HFFc6 (cell line): ENCODE results near the gene DPYSL5. TPM values are rescaled to one million over a fixed set of nuclear protein-coding genes. Genes with fewer than 3 reads are reported as not detected.

Source experiments
- DNase-seq: peaks from one replicate; pipeline ENCODE4 v3.0.0-alpha.2; 2018
- H3K27ac Mint-ChIP-seq: 2 replicates; pipeline ENCODE4 v1.8.0; 2020; ENCODE audit warnings: mild to moderate bottlenecking, mixed read lengths
- H3K27me3 Mint-ChIP-seq: 2 replicates; pipeline ENCODE4 v1.8.0; 2021; ENCODE audit warnings: mild to moderate bottlenecking, moderate library complexity, mixed read lengths; ENCODE audit not compliant: insufficient read depth
- H3K36me3 Mint-ChIP-seq: 2 replicates; pipeline ENCODE4 v1.8.0; 2021; ENCODE audit warnings: low read depth, mixed read lengths
- H3K4me1 Mint-ChIP-seq: 2 replicates; pipeline ENCODE4 v1.8.0; 2020; ENCODE audit warnings: low read depth, mixed read lengths
- H3K4me3 Mint-ChIP-seq: 2 replicates; pipeline ENCODE4 v1.8.0; 2020; ENCODE audit warnings: mild to moderate bottlenecking, moderate library complexity, mixed read lengths
- H3K9me3 Mint-ChIP-seq: 2 replicates; pipeline ENCODE4 v1.8.0; 2020; ENCODE audit warnings: mild to moderate bottlenecking, mixed read lengths
- CTCF ChIP-seq: fragments of 200-600 bp; sonication (generic); IDR thresholded peaks from 2 replicates; pipeline ENCODE4 v1.5.0; 2021; ENCODE audit warnings: antibody characterized with exemption, mild to moderate bottlenecking
- total RNA-seq, 6 experiments: library from RNA; stranded (reverse); fragmentation: NEBNext Ultra II Directional; extraction: Animal tissue kit (Norgen Biotek cat#: 25700); gene quantifications; 2 replicates in 1 of 6; 3 replicates in 5 of 6; pipeline ENCODE4 v1.2.3, GENCODE V29; 2021

Gene DPYSL5
- total RNA-seq, 6 experiments from 2014 or later, result not detected

- Mint-ChIP-seq H3K4me3 (no peak overlapping the region), H3K27me3 (peaks cover 28% of the 10 kb centered on the region), H3K4me1 (no peaks in the 10 kb centered on the region), H3K9me3 (peaks cover 5% of the 10 kb centered on the region; the same call in 1 of the 2 replicates), H3K27ac (no peak overlapping the region), H3K36me3 (no peaks in the 10 kb centered on the region; the same call in 1 of the 2 replicates)
- DNase-seq, result no peak
- no peak for TF ChIP-seq CTCF
These were observed 51.7 kb downstream of the DPYSL5 start for GRCh38 chr2:26899500-26900164.

- Mint-ChIP-seq H3K9me3 (no peaks in the 10 kb centered on the region), H3K36me3 (no peaks in the 10 kb centered on the region; the same call in 1 of the 2 replicates), H3K27me3 (peaks cover 39% of the 10 kb centered on the region), H3K4me3 (no peak overlapping the region), H3K27ac (no peak overlapping the region), H3K4me1 (no peaks in the 10 kb centered on the region)
- TF ChIP-seq CTCF, result no peak
- no peak for DNase-seq
These were observed 52.9 kb downstream of the DPYSL5 start for GRCh38 chr2:26900831-26901321.

GRCh38 chr2:26901326-26902183 is 53.6 kb downstream of the DPYSL5 start:
- no peaks in the 10 kb centered on the region; the same call in 1 of the 2 replicates for H3K36me3 Mint-ChIP-seq
- H3K9me3 Mint-ChIP-seq, result no peaks in the 10 kb centered on the region
- no peak for DNase-seq
- TF ChIP-seq CTCF, result no peak
- H3K4me1 Mint-ChIP-seq, result no peaks in the 10 kb centered on the region
- H3K27me3 Mint-ChIP-seq, result peaks cover 46% of the 10 kb centered on the region
- no peak overlapping the region for H3K4me3 Mint-ChIP-seq
- H3K27ac Mint-ChIP-seq, result no peak overlapping the region

- no peak overlapping the region for H3K4me3 Mint-ChIP-seq
- peaks cover 60% of the 10 kb centered on the region for H3K27me3 Mint-ChIP-seq
- TF ChIP-seq CTCF, result no peak
- DNase-seq, result no peak
- no peaks in the 10 kb centered on the region for H3K9me3 Mint-ChIP-seq
- H3K27ac Mint-ChIP-seq, result no peak overlapping the region
- H3K4me1 Mint-ChIP-seq, result no peaks in the 10 kb centered on the region
- no peaks in the 10 kb centered on the region for H3K36me3 Mint-ChIP-seq
These were observed 55.7 kb downstream of the DPYSL5 start for GRCh38 chr2:26903676-26904075.

- DNase-seq, result no peak
- Mint-ChIP-seq H3K4me3 (no peak overlapping the region), H3K27me3 (peaks cover 66% of the 10 kb centered on the region), H3K9me3 (no peaks in the 10 kb centered on the region), H3K36me3 (no peaks in the 10 kb centered on the region), H3K4me1 (no peaks in the 10 kb centered on the region), H3K27ac (no peak overlapping the region)
- TF ChIP-seq CTCF, result no peak
These were observed 56.9 kb downstream of the DPYSL5 start for GRCh38 chr2:26904839-26905238.
